ENCODE results near the gene COL9A1. TPM values are rescaled to one million over a fixed set of nuclear protein-coding genes. Genes with fewer than 3 reads are reported as not detected.

Gene COL9A1
- total RNA-seq, 1 donor from 2014 or later: 0.09 TPM

GRCh38 chr6:70286905-70287304 is 16.0 kb downstream of the COL9A1 start:
- DNase-seq (ENCODE audit: low spot score): no peak

GRCh38 chr6:70285201-70285600 is 17.7 kb downstream of the COL9A1 start:
- DNase-seq (ENCODE audit: low spot score): no peak

GRCh38 chr6:70282919-70283461 is 19.9 kb downstream of the COL9A1 start:
- no peak for DNase-seq (ENCODE audit: low spot score)

GRCh38 chr6:70282312-70282918 is 20.5 kb downstream of the COL9A1 start:
- peak; percentile 15 for DNase-seq (ENCODE audit: low spot score)

- DNase-seq (ENCODE audit: low spot score): no peak
Measured at GRCh38 chr6:70281923-70282311, 21.0 kb downstream of the COL9A1 start.

- peak; percentile 83 for DNase-seq (ENCODE audit: low spot score)
Measured at GRCh38 chr6:70280400-70280853, 22.5 kb downstream of the COL9A1 start.

GRCh38 chr6:70277470-70277869 is 25.4 kb downstream of the COL9A1 start:
- no peak for DNase-seq (ENCODE audit: low spot score)

GRCh38 chr6:70274338-70274737 is 28.5 kb downstream of the COL9A1 start:
- DNase-seq (ENCODE audit: low spot score): no peak

- no peak for DNase-seq (ENCODE audit: low spot score)
Measured at GRCh38 chr6:70272071-70272470, 30.8 kb downstream of the COL9A1 start.

GRCh38 chr6:70270287-70271005 is 32.4 kb downstream of the COL9A1 start:
- no peak for DNase-seq (ENCODE audit: low spot score)

GRCh38 chr6:70266142-70266541 is 36.7 kb downstream of the COL9A1 start:
- DNase-seq (ENCODE audit: low spot score): no peak

GRCh38 chr6:70264306-70264705 is 38.6 kb downstream of the COL9A1 start:
- no peak for DNase-seq (ENCODE audit: low spot score)

GRCh38 chr6:70258483-70258882 is 44.4 kb downstream of the COL9A1 start:
- no peak for DNase-seq (ENCODE audit: low spot score)

GRCh38 chr6:70257768-70258273 is 45.1 kb downstream of the COL9A1 start:
- DNase-seq (ENCODE audit: low spot score): no peak

GRCh38 chr6:70254784-70255183 is 48.1 kb downstream of the COL9A1 start:
- no peak for DNase-seq (ENCODE audit: low spot score)

- no peak for DNase-seq (ENCODE audit: low spot score)
Measured at GRCh38 chr6:70253923-70254322, 49.0 kb downstream of the COL9A1 start.

GRCh38 chr6:70252604-70253003 is 50.3 kb downstream of the COL9A1 start:
- no peak for DNase-seq (ENCODE audit: low spot score)

GRCh38 chr6:70246118-70246517 is 56.8 kb downstream of the COL9A1 start:
- no peak for DNase-seq (ENCODE audit: low spot score)

- no peak for DNase-seq (ENCODE audit: low spot score)
Measured at GRCh38 chr6:70241991-70242420, 60.9 kb downstream of the COL9A1 start.

- no peak for DNase-seq (ENCODE audit: low spot score)
Measured at GRCh38 chr6:70241031-70241430, 61.9 kb downstream of the COL9A1 start.

GRCh38 chr6:70236343-70236742 is 66.5 kb downstream of the COL9A1 start:
- no peak for DNase-seq (ENCODE audit: low spot score)

GRCh38 chr6:70234561-70235236 is 68.2 kb downstream of the COL9A1 start:
- no peak for DNase-seq (ENCODE audit: low spot score)
